Vagina (tissue), 2 donors: ENCODE results near the gene ZNF697.

Experiments
- POLR2AphosphoS5 ChIP-seq, 2 donors: sonication (generic); formaldehyde crosslinking; IDR thresholded peaks; one replicate each; pipeline ENCODE4 v1.9.0; 2017; ENCODE audit warnings: antibody characterized with exemption in 2 of 2, mild to moderate bottlenecking in 2 of 2, low read depth in 1 of 2; ENCODE audit not compliant: insufficient read depth in 1 of 2
- TF ChIP-seq, protein P1 (sequence below), 3 experiments: fragments of 450-650 bp in 2 of 3; fragments of 200-600 bp in 1 of 3; sonication (generic) in 1 of 3; IDR thresholded peaks; one replicate each; pipeline ENCODE4 v1.5.1; 2017 to 2019; ENCODE audit warnings: antibody characterized with exemption in 3 of 3, mild to moderate bottlenecking in 2 of 3, moderate library complexity in 2 of 3

DNA sequence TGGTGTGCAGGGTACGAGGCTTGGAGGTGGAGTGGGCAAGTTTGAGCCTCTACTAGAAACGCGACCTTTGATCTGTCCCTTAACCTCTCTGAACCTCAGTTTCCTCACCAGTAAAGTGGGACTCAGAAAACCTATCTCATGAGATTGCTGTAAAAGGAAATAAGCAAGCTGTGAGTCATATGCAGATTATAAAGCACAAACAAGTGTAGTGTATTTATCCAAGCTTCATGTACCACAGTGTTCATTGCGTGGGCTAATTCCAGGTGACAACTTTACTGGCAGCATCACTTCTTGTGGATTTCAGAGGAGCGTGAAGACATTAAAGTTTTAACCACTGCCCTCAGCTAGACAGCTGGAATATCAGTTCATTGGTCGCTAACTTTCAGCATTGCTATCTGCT lies 44.4 kb downstream of the ZNF697 start:
- no peak for TF ChIP-seq POLR2AphosphoS5 (IDR thresholded peaks at IDR 0.05; ENCODE audit: insufficient read depth in 1 of 2, low read depth in 1 of 2)
- TF ChIP-seq, protein P1, sequence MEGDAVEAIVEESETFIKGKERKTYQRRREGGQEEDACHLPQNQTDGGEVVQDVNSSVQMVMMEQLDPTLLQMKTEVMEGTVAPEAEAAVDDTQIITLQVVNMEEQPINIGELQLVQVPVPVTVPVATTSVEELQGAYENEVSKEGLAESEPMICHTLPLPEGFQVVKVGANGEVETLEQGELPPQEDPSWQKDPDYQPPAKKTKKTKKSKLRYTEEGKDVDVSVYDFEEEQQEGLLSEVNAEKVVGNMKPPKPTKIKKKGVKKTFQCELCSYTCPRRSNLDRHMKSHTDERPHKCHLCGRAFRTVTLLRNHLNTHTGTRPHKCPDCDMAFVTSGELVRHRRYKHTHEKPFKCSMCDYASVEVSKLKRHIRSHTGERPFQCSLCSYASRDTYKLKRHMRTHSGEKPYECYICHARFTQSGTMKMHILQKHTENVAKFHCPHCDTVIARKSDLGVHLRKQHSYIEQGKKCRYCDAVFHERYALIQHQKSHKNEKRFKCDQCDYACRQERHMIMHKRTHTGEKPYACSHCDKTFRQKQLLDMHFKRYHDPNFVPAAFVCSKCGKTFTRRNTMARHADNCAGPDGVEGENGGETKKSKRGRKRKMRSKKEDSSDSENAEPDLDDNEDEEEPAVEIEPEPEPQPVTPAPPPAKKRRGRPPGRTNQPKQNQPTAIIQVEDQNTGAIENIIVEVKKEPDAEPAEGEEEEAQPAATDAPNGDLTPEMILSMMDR (IDR thresholded peaks at IDR 0.05), result no peak
